CD4-positive, alpha-beta T cell treated with Interleukin-2 at 100 ng/mL for 4 hours (primary cell): Measurements from ENCODE around the gene IL22RA1.

ENCODE experiments used
- DNase-seq: peaks from one replicate; pipeline ENCODE4 v3.0.0-alpha.2; 2020; ENCODE audit warnings: low spot score

Gene IL22RA1

GRCh38 chr1:24111996-24112779 lies 30.8 kb downstream of the IL22RA1 start, which contains the start of gene MYOM3:
Gene MYOM3 (minus strand): TSS chr1:24112135. CDS start chr1:24108636, 3,499 bp downstream.
- DNase-seq = peak; percentile 19

- no peak for DNase-seq
These were observed 31.5 kb downstream of the IL22RA1 start for GRCh38 chr1:24111262-24111995.

GRCh38 chr1:24110642-24111261 lies 32.2 kb downstream of the IL22RA1 start:
- no peak for DNase-seq

GRCh38 chr1:24109686-24110475 lies 33.1 kb downstream of the IL22RA1 start:
- DNase-seq = no peak

- DNase-seq = no peak
These were observed 33.8 kb downstream of the IL22RA1 start for GRCh38 chr1:24109166-24109483.

GRCh38 chr1:24108334-24109165 lies 34.4 kb downstream of the IL22RA1 start:
- no peak for DNase-seq

GRCh38 chr1:24107462-24108138 lies 35.3 kb downstream of the IL22RA1 start:
- no peak for DNase-seq

GRCh38 chr1:24105368-24106160 lies 37.4 kb downstream of the IL22RA1 start:
- no peak for DNase-seq

GRCh38 chr1:24104854-24105253 lies 38.1 kb downstream of the IL22RA1 start:
- no peak for DNase-seq

GRCh38 chr1:24103879-24104278 lies 39.1 kb downstream of the IL22RA1 start:
- no peak for DNase-seq

- DNase-seq = no peak
These were observed 39.5 kb downstream of the IL22RA1 start for GRCh38 chr1:24103408-24103807.

- no peak for DNase-seq
These were observed 40.0 kb downstream of the IL22RA1 start for GRCh38 chr1:24102961-24103360.

GRCh38 chr1:24101796-24102586 lies 40.9 kb downstream of the IL22RA1 start:
- no peak for DNase-seq

- DNase-seq = no peak
These were observed 41.8 kb downstream of the IL22RA1 start for GRCh38 chr1:24100945-24101737.

- DNase-seq = no peak
These were observed 43.8 kb downstream of the IL22RA1 start for GRCh38 chr1:24098943-24099638.

- no peak for DNase-seq
These were observed 44.8 kb downstream of the IL22RA1 start for GRCh38 chr1:24098102-24098501.

- no peak for DNase-seq
These were observed 45.3 kb downstream of the IL22RA1 start for GRCh38 chr1:24097663-24098062.

- no peak for DNase-seq
These were observed 46.2 kb downstream of the IL22RA1 start for GRCh38 chr1:24096739-24097103.
